Stimulated activated CD4-positive, alpha-beta T cell treated with anti-CD3 and anti-CD28 coated beads, Interleukin-1b, Interleukin-23, amount 100 ng/mL, for 4 hours (primary cell): ENCODE results near the gene EML2.
A peak's percentile ranks its signal among the peaks of the same experiment; 100 is the strongest.
"Not testable (repeated sequence)": the region's sequence is repeated elsewhere in the genome, so short reads cannot be mapped to it uniquely, and the experiment has no call there.

Experiments
- DNase-seq, 2 donors: peaks; one replicate each; pipeline ENCODE4 v3.0.0-alpha.2; 2020; ENCODE audit warnings: low read depth in 2 of 2

EML2 gene

DNA sequence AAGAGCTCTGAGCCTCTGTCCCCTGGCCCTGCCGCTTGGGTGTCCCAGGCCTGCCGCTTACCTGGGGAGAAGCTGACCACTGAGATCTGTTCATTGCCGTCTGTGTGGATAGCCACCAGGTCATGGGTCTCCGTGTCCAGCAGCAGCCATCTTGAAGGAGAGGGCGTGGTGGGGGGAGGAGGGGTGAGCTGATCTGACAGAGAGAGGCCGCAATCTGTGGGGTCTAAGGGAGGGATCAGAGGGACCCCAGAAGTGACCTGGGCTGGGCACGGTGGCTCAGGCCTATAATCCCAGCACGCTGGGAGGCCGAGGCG lies 22.5 kb downstream of the EML2 start:
- no peak for DNase-seq

GRCh38 chr19:45615795-45616703 lies 23.1 kb downstream of the EML2 start:
- DNase-seq, result peak; percentile 47 to 71

DNA sequence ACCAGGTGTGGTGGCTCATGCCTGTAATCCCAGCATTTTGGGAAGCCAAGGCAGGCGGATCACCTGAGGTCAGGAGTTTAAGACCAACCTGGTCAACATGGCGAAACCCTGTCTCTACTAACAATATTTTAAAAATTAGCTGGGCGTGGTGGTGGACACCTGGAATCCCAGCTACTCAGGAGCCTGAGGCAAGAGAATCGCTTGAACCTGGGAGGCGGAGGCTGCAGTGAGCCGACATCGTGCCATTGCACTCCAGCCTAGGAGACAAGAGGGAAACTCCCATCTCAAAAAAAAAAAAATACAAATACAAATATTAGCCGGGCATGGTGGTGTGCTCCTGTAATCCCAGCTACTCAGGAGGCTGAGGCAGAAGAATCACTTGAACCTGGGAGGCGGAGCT lies 24.1 kb downstream of the EML2 start:
- DNase-seq, result not testable (repeated sequence)

GRCh38 chr19:45613926-45614725 lies 25.1 kb downstream of the EML2 start:
- no peak for DNase-seq

- DNase-seq, result no peak
Observed at GRCh38 chr19:45608948-45609347, 30.2 kb downstream of the EML2 start.

- DNase-seq, result peak in 1 of 2 donors; percentile 36
Observed at GRCh38 chr19:45607071-45608029, 31.8 kb downstream of the EML2 start.

DNA sequence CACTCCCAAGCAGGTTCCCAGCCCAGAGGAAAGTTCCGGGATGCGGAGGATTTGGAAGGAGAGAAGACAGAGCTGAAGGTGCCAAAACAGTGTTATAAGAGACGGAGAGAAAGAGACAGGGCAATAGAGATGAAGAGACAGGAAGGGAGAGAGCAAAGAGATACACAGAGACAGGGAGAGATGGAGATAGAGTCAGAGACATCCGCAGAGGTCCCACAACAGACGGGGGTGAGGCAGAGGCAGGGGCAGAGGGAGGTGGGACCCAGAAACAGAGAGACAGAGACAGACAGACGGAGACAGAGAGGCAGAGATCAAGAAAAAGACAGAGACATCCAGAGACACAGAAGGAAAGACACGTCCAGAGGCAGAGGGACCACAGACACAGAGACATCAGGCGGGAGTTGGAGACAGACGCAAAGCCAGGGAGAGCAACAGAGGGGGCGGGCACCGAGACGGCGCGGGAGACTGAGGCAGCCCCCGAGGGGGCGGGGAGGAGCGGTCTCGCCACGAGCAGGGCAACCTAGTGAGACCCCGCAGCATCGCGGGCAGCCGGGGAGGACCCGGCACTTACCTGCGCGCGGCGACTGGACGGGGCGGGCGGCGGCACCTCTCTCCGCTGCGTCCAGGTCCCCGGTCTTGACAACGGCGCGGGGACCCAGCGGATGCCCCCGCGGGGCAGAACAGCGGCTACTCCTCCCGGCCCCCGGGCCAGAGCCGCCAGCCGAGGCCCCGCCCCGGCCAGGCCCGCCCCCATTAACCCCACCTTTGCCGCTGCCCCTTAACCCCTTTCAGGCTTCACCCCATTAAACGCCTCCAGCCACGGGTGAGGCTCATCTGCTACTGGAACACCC lies 37.4 kb downstream of the EML2 start, which contains the start of gene GPR4:
GPR4 (minus strand) TSS at position 689 of the 851 bp plus-strand sequence. CDS start 10,346 bp downstream, outside the sequence.
- no peak for DNase-seq

DNA sequence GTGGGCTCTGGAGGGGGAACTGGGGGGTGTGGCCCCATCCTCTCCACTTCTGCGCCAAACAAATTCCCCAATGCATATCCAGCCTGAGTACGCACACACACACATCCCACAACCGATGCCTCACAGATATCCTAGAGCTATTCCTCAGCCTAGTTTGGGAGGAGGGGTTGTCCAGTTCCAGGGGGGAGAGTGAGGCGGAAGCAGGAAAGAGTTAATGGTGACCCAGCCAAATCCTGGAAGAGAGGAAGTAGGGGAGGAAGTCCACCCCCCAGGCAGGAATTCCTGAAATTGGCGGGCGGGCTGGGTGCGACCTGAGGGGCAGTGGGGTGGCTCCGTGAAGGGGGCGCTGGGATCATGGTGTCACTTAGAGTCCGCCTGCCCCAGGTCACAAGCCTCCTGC lies 38.1 kb downstream of the EML2 start:
- DNase-seq, result no peak

- no peak for DNase-seq
Observed at GRCh38 chr19:45600340-45600885, 38.8 kb downstream of the EML2 start.

DNA sequence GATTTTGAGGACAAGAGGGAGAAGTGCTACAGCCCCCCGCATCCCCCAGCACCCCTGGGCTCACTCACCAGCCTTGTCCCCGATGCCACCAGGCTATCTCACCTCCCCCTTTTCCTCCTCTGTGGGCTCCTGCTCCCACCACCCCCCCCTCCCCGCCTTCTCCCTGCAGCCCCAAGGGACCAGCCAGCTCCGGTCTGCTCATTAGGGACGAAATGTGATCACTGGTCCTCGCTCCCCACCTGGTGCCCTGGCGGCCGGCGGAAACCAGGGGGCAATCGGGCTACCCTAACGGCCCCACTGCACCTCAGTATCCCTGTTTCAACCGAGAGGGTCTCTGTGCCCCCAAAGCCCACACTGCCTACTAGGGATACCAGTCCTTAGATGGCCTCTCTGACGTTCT lies 39.9 kb downstream of the EML2 start:
- no peak for DNase-seq

- DNase-seq, result no peak
Observed at GRCh38 chr19:45598267-45599001, 40.8 kb downstream of the EML2 start.

DNA sequence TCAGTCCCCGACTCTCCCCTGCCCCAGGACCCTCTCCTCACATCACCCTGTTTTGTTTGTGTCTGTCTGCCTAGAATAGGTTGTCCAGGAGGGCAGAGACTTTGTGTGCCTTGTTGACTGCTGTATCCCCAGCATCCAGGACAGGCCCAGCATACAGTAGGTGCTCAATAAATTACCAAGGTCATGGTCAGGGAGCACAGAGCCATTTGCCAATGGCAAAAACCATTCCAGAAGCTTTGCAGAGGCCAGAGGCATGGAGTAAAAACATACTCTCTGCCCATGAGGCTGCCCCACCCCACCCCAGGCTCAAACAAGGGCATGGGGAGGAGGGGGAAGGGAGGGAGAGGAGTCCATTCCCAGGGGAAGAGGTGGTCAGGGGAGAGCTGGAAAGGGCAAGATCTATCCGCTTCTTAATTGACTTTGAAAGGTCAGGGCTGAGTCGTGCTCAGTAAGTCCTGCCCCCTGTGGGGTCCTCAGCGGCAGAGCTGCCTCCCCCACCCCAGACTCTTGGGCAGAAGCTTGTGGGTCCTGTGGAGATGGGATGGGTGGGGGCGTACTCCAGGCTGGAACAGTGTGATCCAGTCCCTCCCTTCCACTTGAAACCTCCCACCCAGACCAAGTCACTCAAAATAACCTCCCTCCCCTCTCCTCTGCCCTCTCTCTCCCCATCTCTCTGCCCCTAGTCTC lies 41.6 kb downstream of the EML2 start:
- no peak for DNase-seq

GRCh38 chr19:45595814-45596213 lies 43.4 kb downstream of the EML2 start:
- no peak for DNase-seq

GRCh38 chr19:45593520-45593919 lies 45.7 kb downstream of the EML2 start:
- DNase-seq, result no peak

DNA sequence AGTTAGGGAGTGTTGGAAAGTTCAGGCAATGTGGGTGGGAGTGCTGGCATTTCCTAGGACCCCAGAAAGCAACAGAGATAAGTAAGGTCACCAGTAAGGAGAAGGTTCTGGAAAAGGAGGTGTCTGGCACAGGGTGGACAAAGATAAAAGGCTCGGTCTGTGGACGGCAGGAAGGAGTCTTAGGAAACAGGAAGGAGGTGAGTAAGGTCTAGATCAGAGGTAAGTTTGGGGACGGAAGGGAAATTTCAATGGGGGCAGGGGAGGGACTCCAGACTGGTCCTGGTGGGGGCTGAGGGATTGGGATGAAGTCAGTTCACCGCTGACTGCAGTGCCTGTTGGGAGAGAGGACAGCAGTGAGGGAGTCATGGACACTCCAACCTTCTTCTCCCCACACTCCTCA lies 46.8 kb downstream of the EML2 start:
- DNase-seq, result no peak

GRCh38 chr19:45591638-45592005 lies 47.6 kb downstream of the EML2 start:
- no peak for DNase-seq

DNA sequence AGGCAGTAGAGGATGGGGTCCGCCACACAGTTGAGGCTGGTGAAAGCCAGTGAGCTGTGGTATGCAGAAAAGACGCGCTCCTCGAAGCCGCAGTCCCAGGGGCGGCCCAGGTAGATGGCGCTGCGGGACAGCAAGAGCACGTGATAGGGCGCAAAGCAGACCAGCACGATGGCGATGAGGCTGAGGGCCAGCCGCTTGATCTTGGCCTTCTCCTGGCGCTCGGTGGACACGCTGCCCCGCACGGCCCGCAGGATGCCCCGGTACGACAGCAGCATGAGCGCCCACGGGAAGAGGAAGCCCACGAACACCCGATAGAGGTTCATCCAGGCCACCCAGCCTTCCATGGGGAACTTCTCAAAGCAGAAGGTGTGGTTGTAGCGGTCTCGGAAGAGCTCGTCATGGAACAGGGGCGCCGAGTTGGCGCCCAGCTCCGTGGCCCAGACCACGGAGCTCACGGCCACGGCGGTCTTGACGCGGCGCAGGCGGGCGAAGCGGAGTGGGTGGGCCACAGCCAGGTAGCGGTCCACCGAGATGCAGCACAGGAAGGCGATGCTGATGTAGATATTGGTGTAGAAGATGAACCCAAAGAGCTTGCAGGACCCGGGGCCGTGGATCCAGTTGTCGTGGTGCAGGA lies 48.1 kb downstream of the EML2 start:
- DNase-seq, result peak in 1 of 2 donors; percentile 40

DNA sequence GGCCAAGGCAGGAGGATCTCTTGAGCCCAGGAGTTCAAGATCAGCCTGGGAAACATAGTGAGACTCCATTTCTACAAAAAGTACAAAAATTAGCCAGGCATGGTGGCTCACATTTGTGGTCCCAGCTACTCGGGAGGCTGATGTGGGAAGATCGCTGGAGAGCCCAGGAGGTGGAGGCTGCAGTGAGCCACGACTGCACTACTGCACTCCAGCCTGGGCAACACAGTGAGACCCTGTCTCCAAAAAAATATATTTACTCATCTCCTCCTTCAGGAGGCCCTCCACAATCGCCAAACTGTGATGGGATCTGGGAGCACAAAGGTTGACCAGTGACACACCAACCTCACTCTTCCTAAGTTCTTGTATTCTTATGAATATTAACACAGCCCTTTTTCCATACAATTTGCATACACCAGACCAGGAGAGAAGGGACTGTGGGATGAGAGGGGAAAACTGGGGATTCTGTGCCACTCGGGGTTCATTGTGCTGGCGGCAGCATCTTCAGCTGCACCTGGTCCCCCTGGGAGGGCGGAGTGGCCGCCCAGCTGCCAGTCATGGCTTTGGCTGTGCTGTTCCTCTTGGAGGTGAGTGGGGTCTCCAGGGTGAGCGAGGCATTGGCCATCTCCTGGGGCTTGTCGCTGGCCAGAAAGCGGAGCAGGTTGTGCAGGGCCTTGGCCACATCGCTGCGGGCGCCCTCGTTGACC lies 48.7 kb downstream of the EML2 start:
- DNase-seq, result no peak
